H1 (cell line): ENCODE results near the gene SOX15. TPM values are rescaled to one million over a fixed set of nuclear protein-coding genes. Genes with fewer than 3 reads are reported as not detected.

Experiments
- CTCF ChIA-PET: fragments of 300-600 bp; sonication (Branson Sonifier 250); formaldehyde crosslinking; loops from one replicate; lab custom pipeline; 2021; ENCODE audit not compliant: partially characterized antibody; lab: Charles Lee
- POLR2A ChIA-PET: fragments of 300-600 bp; sonication (Branson Sonifier 250); formaldehyde crosslinking; loops from one replicate; lab custom pipeline; 2021; ENCODE audit warnings: inconsistent platforms; ENCODE audit not compliant: partially characterized antibody; lab: Charles Lee
- DNase-seq, 2 experiments: peaks; one replicate each; pipeline versions ENCODE4 v3.0.0 to v3.0.0-alpha.2; 2010 to 2022; ENCODE audit warnings: low spot score in 2 of 2, low read depth in 1 of 2, mixed read lengths in 1 of 2
- FAIRE-seq: peaks from 2 replicates; lab custom pipeline; 2011; peaks lifted over from hg19 to GRCh38; lab: Jason Lieb, UNC
- H2AFZ ChIP-seq: 2 replicates; pipeline ENCODE4 v1.8.1; 2012; ENCODE audit warnings: low read length, inconsistent platforms
- H2AK5ac ChIP-seq: 2 replicates; pipeline ENCODE4 v1.6.1; 2013; ENCODE audit warnings: low read depth, low read length
- H2BK120ac ChIP-seq: replicated peaks from 2 replicates; pipeline ENCODE3; 2013; ENCODE audit warnings: low read depth, low read length, inconsistent platforms
- H2BK12ac ChIP-seq: 2 replicates; pipeline ENCODE4 v1.6.1; 2013; ENCODE audit warnings: low read depth, low read length
- H2BK15ac ChIP-seq: 2 replicates; pipeline ENCODE4 v1.6.1; 2013; ENCODE audit warnings: low read length
- H2BK20ac ChIP-seq: 2 replicates; pipeline ENCODE4 v1.6.1; 2013; ENCODE audit warnings: low read length
- H2BK5ac ChIP-seq: 2 replicates; pipeline ENCODE4 v1.6.1; 2013; ENCODE audit warnings: low read depth, low read length
- H3K14ac ChIP-seq: 2 replicates; pipeline ENCODE4 v1.6.1; 2013; ENCODE audit warnings: inconsistent platforms; ENCODE audit not compliant: insufficient read length
- H3K18ac ChIP-seq: 2 replicates; pipeline ENCODE4 v1.6.1; 2013; ENCODE audit warnings: low read length; ENCODE audit errors: extremely low read depth
- H3K23ac ChIP-seq: 2 replicates; pipeline ENCODE4 v1.6.1; 2013; ENCODE audit warnings: inconsistent platforms; ENCODE audit not compliant: insufficient read length
- H3K23me2 ChIP-seq: 2 replicates; pipeline ENCODE4 v1.6.1; 2013; ENCODE audit warnings: low read depth, low read length
- H3K27ac ChIP-seq: 2 replicates; pipeline ENCODE4 v1.6.1; 2011; ENCODE audit warnings: low read depth, low read length, inconsistent platforms
- H3K27me3 ChIP-seq, 4 experiments: replicated peaks in 1 of 4; 1 replicate in 1 of 4; 2 replicates in 3 of 4; pipeline versions ENCODE4 v1.6.1 to v1.8.1; 2011 to 2013; ENCODE audit warnings: low read length in 3 of 4, mild to moderate bottlenecking in 3 of 4, inconsistent platforms in 2 of 4, mixed read lengths in 2 of 4, moderate library complexity in 1 of 4; ENCODE audit not compliant: control insufficient read depth in 3 of 4, insufficient read depth in 3 of 4; ENCODE audit errors: extremely low read depth in 1 of 4
- H3K36me3 ChIP-seq, 4 experiments: 2 replicates each; pipeline versions ENCODE4 v1.6.1 to v1.8.1; 2011 to 2013; ENCODE audit warnings: mild to moderate bottlenecking in 4 of 4, low read length in 3 of 4, moderate library complexity in 2 of 4, control low read depth in 1 of 4, inconsistent platforms in 1 of 4; ENCODE audit not compliant: insufficient read depth in 4 of 4, control insufficient read depth in 2 of 4
- H3K4ac ChIP-seq: replicated peaks from 2 replicates; pipeline ENCODE3; 2013; ENCODE audit warnings: low read length, low read depth, mixed read lengths, inconsistent platforms; ENCODE audit not compliant: insufficient read length
- H3K4me1 ChIP-seq, 4 experiments: replicated peaks in 1 of 4; 1 replicate in 1 of 4; 2 replicates in 3 of 4; pipeline versions ENCODE4 v1.6.1 to v1.8.1; 2011 to 2013; ENCODE audit warnings: low read length in 3 of 4, inconsistent platforms in 2 of 4, mixed read lengths in 1 of 4; ENCODE audit not compliant: insufficient read depth in 4 of 4, control insufficient read depth in 3 of 4
- H3K4me2 ChIP-seq, 2 experiments: 2 replicates each; pipeline versions ENCODE4 v1.6.1 to v1.8.1; 2011 to 2013; ENCODE audit warnings: low read depth in 2 of 2, low read length in 2 of 2, control low read depth in 1 of 2, inconsistent platforms in 1 of 2, mild to moderate bottlenecking in 1 of 2; ENCODE audit not compliant: insufficient read depth in 1 of 2
- H3K4me3 ChIP-seq, 4 experiments: fragments of 200-600, 300-600 bp in 1 of 4; sonication (generic), shearing (Covaris generic), sonication (Bioruptor Twin) in 1 of 4; 2 replicates each; pipeline versions ENCODE4 v1.5.1 to v1.8.1; 2011 to 2016; ENCODE audit warnings: low read length in 4 of 4, low read depth in 3 of 4, control low read depth in 2 of 4, inconsistent platforms in 2 of 4, mild to moderate bottlenecking in 2 of 4, mixed read lengths in 1 of 4, moderate library complexity in 1 of 4; ENCODE audit not compliant: insufficient read depth in 2 of 4; ENCODE audit errors: extremely low read depth in 1 of 4
- H3K56ac ChIP-seq: replicated peaks from 2 replicates; pipeline ENCODE3; 2013; ENCODE audit warnings: low read depth, mild to moderate bottlenecking, mixed read lengths, low read length, inconsistent platforms; ENCODE audit not compliant: insufficient read length
- H3K79me1 ChIP-seq: 2 replicates; pipeline ENCODE4 v1.6.1; 2013; ENCODE audit warnings: low read depth, low read length, control low read depth
- H3K79me2 ChIP-seq, 2 experiments: 2 replicates each; pipeline versions ENCODE4 v1.6.1 to v1.8.1; 2012 to 2013; ENCODE audit warnings: low read length in 2 of 2, mild to moderate bottlenecking in 2 of 2, inconsistent platforms in 1 of 2; ENCODE audit not compliant: insufficient read depth in 2 of 2, control insufficient read depth in 1 of 2
- H3K9ac ChIP-seq, 4 experiments: replicated peaks in 1 of 4; 1 replicate in 1 of 4; 2 replicates in 3 of 4; pipeline versions ENCODE4 v1.6.1 to v1.8.1; 2011 to 2013; ENCODE audit warnings: low read depth in 3 of 4, low read length in 3 of 4, control low read depth in 2 of 4, mild to moderate bottlenecking in 2 of 4, moderate library complexity in 2 of 4, inconsistent platforms in 1 of 4; ENCODE audit errors: extremely low read depth in 1 of 4
- H3K9me3 ChIP-seq, 2 experiments: 2 replicates each; pipeline versions ENCODE4 v1.6.1 to v1.8.1; 2012 to 2013; ENCODE audit warnings: mild to moderate bottlenecking in 2 of 2, moderate library complexity in 2 of 2, control low read depth in 1 of 2, inconsistent platforms in 1 of 2, low read depth in 1 of 2, low read length in 1 of 2, mixed read lengths in 1 of 2; ENCODE audit not compliant: insufficient read depth in 2 of 2
- H4K20me1 ChIP-seq, 2 experiments: replicated peaks in 1 of 2; 2 replicates each; pipeline versions ENCODE3 to v1.8.1; 2011 to 2013; ENCODE audit warnings: inconsistent platforms in 2 of 2, low read length in 2 of 2, mild to moderate bottlenecking in 1 of 2; ENCODE audit not compliant: insufficient read depth in 2 of 2, control insufficient read depth in 1 of 2
- H4K5ac ChIP-seq: 2 replicates; pipeline ENCODE4 v1.6.1; 2013; ENCODE audit warnings: low read length, low read depth, mixed read lengths, inconsistent platforms; ENCODE audit not compliant: insufficient read length
- H4K8ac ChIP-seq: 2 replicates; pipeline ENCODE4 v1.8.0; 2013; ENCODE audit warnings: mild to moderate bottlenecking, moderate library complexity, low read length, inconsistent platforms; ENCODE audit not compliant: insufficient read depth; ENCODE audit errors: extremely low read depth
- H4K91ac ChIP-seq: replicated peaks from 2 replicates; pipeline ENCODE3; 2013; ENCODE audit warnings: low read length, mixed read lengths, inconsistent platforms; ENCODE audit not compliant: insufficient read length
- CHD2 ChIP-seq: IDR thresholded peaks from 2 replicates; pipeline ENCODE4 v1.6.1; 2012; ENCODE audit warnings: low read length, improper control_type of control experiment
- SRF ChIP-seq: IDR thresholded peaks from 2 replicates; pipeline ENCODE4 v1.6.1; 2011; ENCODE audit warnings: mild to moderate bottlenecking, low read depth, low read length, moderate library complexity
- TEAD4 ChIP-seq: IDR thresholded peaks from 2 replicates; pipeline ENCODE4 v1.6.1; 2012; ENCODE audit warnings: low read depth, low read length, inconsistent platforms, mixed read lengths
- WGBS, 2 experiments: shearing (Covaris generic) in 1 of 2; methylation state at CpG; one replicate each; pipeline versions ENCODE4 v1.1.6 to v1.1.7; 2013 to 2015; ENCODE audit warnings: low lambda C conversion rate in 2 of 2, mixed read lengths in 2 of 2, inconsistent platforms in 1 of 2, low coverage in 1 of 2, missing lambda C conversion rate in 1 of 2; ENCODE audit not compliant: insufficient replicate concordance in 2 of 2, insufficient coverage in 1 of 2, insufficient read length in 1 of 2; ENCODE audit errors: extremely low coverage in 1 of 2, missing lambda C conversion rate in 1 of 2; 5-methylcytosine and 5-hydroxymethylcytosine counted together
- polyA plus RNA-seq, 7 experiments: library from polyadenylated mRNA; depleted of rRNA in 3 of 7; stranded (reverse) in 5 of 7; unstranded in 2 of 7; fragments of >200 nt in 5 of 7; fragments of 200-250 nt in 2 of 7; gene quantifications; 1 replicate in 5 of 7; 2 replicates in 1 of 7; 4 replicates in 1 of 7; pipeline versions ENCODE4 v1.2.1 to v1.2.3, GENCODE V29; 2011 to 2013; ENCODE audit warnings: missing spikeins in 2 of 7, mixed read lengths in 2 of 7
- total RNA-seq: library from RNA; stranded (reverse); fragmentation: NEBNext Ultra II Directional; extraction: Animal tissue kit (Norgen Biotek cat#: 25700); gene quantifications from 2 replicates; pipeline ENCODE4 v1.2.1, GENCODE V29; 2021

The SOX15 gene
- total and polyA plus RNA-seq, 2 of the 8 experiments (the other 6 are each of a cell fraction or from before 2014, with no cell fraction given) = 14.3 to 26.8 TPM

DNA sequence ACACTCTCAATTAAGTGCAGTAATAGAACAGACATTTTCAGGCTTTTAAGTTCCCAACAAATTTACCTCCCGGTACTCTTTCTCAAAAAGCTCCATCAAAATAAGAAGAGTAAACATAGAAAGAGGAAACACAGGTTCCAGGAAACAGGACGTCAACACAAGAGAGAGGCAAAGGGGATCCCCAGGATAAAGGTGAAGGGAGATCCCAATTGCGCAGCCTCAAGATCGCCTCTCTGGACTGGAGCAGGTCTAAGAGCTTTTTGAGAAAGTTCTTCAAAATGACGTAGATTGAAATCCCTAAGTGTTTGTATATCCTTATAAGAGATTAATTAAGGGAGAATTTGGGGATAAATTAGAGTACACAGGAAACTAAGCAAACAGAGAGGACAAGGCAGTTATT is 28.7 kb upstream of the SOX15 start:
- Histone ChIP-seq H4K8ac (no peak overlapping the region), H3K18ac (no peak overlapping the region), H2AK5ac (no peak overlapping the region), H3K14ac (no peak overlapping the region), H4K5ac (no peak overlapping the region), H3K36me3 (no peaks in the 10 kb centered on the region), H2BK12ac (no peak overlapping the region), H3K23me2 (peaks cover 6% of the 10 kb centered on the region), H2BK5ac (no peak overlapping the region), H4K20me1 (peaks cover 0 to 2% of the 10 kb centered on the region in 2 experiments), H3K4me2 (no peak overlapping the region), H3K4ac (no peak overlapping the region), H3K27ac (no peak overlapping the region), H3K4me1 (peaks cover 0 to 1% (median 0%) of the 10 kb centered on the region in 4 experiments; a peak in 1 of 7 replicates), H3K56ac (no peak overlapping the region), H2BK15ac (no peak overlapping the region), H2BK120ac (no peak overlapping the region), H3K79me1 (peaks cover 3% of the 10 kb centered on the region; the same call in 1 of the 2 replicates), H2BK20ac (no peak overlapping the region), H3K23ac (no peak overlapping the region), H3K4me3 (no peak overlapping the region), H3K27me3 (no peaks in the 10 kb centered on the region), H3K9me3 (no peaks in the 10 kb centered on the region), H3K9ac (no peak overlapping the region), H4K91ac (no peak overlapping the region), H3K79me2 (peaks cover 0 to 5% of the 10 kb centered on the region in 2 experiments; a peak in 2 of 4 replicates), H2AFZ (no peak overlapping the region)
- FAIRE-seq = no peak
- no peak for DNase-seq
- ChIA-PET POLR2A (interaction anchor here (0.7 to 79.4 kb wide), 3 partner anchors 9 to 175 kb away, joined by 3 to 2272 read pairs (median 4); partner anchors contain the start of genes ATP1B2, SAT2, TP53 and WRAP53), CTCF (interaction anchor here (0.7 to 13.4 kb wide), 7 partner anchors 8 to 54 kb away, joined by 3 to 92 read pairs (median 4); partner anchors contain the start of genes SAT2 and SHBG)
- 85% methylated on average over 5 of the region's 5 CpGs; no CpG with 5 or more reads in 1 of the 2 experiments for WGBS, 2 experiments
- TF ChIP-seq SRF = no peak
- no peak for TF ChIP-seq CHD2
- TF ChIP-seq TEAD4 = no peak
